ENCODE results near the gene KIAA1671. TPM values are rescaled to one million over a fixed set of nuclear protein-coding genes. Genes with fewer than 3 reads are reported as not detected.

The KIAA1671 gene
- total and polyA plus RNA-seq, 2 of the 13 experiments (the other 11 are each of a cell fraction or from before 2014, with no cell fraction given) = 13.5 to 13.6 TPM

DNA sequence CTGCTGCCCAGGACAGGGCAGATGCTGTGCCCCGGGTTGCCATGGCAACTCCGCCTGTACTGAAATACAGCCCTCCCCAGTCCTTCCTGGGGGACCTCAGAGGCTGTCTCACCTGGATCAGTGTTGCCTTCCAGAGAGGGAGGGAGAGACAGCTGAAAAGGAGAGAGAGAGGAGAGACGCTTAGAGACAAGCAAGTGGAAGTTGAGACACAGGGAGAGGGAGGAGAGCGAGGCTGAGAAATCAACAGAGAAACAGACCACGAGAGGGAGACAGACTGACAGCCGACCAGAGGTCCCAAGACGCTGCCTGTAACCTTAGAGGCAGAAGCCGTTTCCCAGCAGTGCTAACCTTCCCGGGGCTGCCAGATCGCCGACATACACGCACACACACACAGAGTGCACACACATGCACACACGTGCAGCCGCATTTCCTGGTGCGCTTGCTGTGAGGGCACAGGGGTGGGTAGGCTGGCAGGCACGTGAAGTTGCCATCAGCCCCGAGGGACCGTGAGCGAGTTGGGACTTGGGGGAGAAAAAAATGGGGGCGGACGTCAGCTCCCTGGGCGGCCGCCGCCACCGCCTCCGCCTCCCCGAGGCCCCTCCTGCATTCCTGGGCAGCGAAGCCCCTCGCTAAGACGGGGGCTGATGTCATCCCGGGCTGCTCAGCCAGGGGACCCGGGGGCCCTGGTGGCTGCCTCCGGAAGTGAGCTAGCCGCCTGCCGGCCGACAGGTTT lies 158.5 kb downstream of the KIAA1671 start (continued):
- TF ChIP-seq, protein P1, sequence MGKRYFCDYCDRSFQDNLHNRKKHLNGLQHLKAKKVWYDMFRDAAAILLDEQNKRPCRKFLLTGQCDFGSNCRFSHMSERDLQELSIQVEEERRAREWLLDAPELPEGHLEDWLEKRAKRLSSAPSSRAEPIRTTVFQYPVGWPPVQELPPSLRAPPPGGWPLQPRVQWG (CRISPR knock-in tag; IDR thresholded peaks at IDR 0.05; ENCODE audit: borderline replicate concordance, low read depth) = no peak
- peak; percentile 83; the same call in 1 of the 2 replicates for TF ChIP-seq NRL (CRISPR knock-in tag; IDR thresholded peaks at IDR 0.05; ENCODE audit: borderline replicate concordance)
- TF ChIP-seq, protein P2, sequence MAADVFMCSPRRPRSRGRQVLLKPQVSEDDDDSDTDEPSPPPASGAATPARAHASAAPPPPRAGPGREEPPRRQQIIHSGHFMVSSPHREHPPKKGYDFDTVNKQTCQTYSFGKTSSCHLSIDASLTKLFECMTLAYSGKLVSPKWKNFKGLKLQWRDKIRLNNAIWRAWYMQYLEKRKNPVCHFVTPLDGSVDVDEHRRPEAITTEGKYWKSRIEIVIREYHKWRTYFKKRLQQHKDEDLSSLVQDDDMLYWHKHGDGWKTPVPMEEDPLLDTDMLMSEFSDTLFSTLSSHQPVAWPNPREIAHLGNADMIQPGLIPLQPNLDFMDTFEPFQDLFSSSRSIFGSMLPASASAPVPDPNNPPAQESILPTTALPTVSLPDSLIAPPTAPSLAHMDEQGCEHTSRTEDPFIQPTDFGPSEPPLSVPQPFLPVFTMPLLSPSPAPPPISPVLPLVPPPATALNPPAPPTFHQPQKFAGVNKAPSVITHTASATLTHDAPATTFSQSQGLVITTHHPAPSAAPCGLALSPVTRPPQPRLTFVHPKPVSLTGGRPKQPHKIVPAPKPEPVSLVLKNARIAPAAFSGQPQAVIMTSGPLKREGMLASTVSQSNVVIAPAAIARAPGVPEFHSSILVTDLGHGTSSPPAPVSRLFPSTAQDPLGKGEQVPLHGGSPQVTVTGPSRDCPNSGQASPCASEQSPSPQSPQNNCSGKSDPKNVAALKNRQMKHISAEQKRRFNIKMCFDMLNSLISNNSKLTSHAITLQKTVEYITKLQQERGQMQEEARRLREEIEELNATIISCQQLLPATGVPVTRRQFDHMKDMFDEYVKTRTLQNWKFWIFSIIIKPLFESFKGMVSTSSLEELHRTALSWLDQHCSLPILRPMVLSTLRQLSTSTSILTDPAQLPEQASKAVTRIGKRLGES (CRISPR knock-in tag; IDR thresholded peaks at IDR 0.05; ENCODE audit: borderline replicate concordance) = no peak
- TF ChIP-seq ELF4 (CRISPR knock-in tag; IDR thresholded peaks at IDR 0.05; ENCODE audit: borderline replicate concordance) = no peak
- TF ChIP-seq, protein P3, sequence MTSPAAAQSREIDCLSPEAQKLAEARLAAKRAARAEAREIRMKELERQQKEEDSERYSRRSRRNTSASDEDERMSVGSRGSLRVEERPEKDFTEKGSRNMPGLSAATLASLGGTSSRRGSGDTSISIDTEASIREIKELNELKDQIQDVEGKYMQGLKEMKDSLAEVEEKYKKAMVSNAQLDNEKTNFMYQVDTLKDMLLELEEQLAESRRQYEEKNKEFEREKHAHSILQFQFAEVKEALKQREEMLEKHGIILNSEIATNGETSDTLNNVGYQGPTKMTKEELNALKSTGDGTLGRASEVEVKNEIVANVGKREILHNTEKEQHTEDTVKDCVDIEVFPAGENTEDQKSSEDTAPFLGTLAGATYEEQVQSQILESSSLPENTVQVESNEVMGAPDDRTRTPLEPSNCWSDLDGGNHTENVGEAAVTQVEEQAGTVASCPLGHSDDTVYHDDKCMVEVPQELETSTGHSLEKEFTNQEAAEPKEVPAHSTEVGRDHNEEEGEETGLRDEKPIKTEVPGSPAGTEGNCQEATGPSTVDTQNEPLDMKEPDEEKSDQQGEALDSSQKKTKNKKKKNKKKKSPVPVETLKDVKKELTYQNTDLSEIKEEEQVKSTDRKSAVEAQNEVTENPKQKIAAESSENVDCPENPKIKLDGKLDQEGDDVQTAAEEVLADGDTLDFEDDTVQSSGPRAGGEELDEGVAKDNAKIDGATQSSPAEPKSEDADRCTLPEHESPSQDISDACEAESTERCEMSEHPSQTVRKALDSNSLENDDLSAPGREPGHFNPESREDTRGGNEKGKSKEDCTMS (CRISPR knock-in tag; conservative IDR thresholded peaks at IDR 0.05) = no peak
- peak; percentile 74 for TF ChIP-seq BHLHE40 (IDR thresholded peaks at IDR 0.05; ENCODE audit: low read length)
- 0 out of 2 replicates have a peak, but pooled peaks have one; percentile 24 for TF ChIP-seq ZMAT3 (CRISPR knock-in tag; conservative IDR thresholded peaks at IDR 0.05)
- TF ChIP-seq, protein P4, sequence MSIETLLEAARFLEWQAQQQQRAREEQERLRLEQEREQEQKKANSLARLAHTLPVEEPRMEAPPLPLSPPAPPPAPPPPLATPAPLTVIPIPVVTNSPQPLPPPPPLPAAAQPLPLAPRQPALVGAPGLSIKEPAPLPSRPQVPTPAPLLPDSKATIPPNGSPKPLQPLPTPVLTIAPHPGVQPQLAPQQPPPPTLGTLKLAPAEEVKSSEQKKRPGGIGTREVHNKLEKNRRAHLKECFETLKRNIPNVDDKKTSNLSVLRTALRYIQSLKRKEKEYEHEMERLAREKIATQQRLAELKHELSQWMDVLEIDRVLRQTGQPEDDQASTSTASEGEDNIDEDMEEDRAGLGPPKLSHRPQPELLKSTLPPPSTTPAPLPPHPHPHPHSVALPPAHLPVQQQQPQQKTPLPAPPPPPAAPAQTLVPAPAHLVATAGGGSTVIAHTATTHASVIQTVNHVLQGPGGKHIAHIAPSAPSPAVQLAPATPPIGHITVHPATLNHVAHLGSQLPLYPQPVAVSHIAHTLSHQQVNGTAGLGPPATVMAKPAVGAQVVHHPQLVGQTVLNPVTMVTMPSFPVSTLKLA (IDR thresholded peaks at IDR 0.05) = 0 out of 2 replicates have a peak, but pooled peaks have one; percentile 36
- 0 out of 2 replicates have a peak, but pooled peaks have one; percentile 6 for TF ChIP-seq NR2F6 (IDR thresholded peaks at IDR 0.05)
- TF ChIP-seq NR2F6 (CRISPR knock-in tag; IDR thresholded peaks at IDR 0.05) = peak; percentile 7; the same call in 1 of the 2 replicates
- TF ChIP-seq ERF (CRISPR knock-in tag; IDR thresholded peaks at IDR 0.05) = no peak
- TF ChIP-seq, protein P5, sequence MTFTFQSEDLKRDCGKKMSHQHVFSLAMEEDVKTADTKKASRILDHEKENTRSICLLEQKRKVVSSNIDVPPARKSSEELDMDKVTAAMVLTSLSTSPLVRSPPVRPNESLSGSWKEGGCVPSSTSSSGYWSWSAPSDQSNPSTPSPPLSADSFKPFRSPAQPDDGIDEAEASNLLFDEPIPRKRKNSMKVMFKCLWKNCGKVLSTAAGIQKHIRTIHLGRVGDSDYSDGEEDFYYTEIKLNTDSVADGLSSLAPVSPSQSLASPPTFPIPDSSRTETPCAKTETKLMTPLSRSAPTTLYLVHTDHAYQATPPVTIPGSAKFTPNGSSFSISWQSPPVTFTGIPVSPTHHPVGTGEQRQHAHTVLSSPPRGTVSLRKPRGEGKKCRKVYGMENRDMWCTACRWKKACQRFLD (CRISPR knock-in tag; IDR thresholded peaks at IDR 0.05; ENCODE audit: borderline replicate concordance) = no peak
- TF ChIP-seq, protein P6, sequence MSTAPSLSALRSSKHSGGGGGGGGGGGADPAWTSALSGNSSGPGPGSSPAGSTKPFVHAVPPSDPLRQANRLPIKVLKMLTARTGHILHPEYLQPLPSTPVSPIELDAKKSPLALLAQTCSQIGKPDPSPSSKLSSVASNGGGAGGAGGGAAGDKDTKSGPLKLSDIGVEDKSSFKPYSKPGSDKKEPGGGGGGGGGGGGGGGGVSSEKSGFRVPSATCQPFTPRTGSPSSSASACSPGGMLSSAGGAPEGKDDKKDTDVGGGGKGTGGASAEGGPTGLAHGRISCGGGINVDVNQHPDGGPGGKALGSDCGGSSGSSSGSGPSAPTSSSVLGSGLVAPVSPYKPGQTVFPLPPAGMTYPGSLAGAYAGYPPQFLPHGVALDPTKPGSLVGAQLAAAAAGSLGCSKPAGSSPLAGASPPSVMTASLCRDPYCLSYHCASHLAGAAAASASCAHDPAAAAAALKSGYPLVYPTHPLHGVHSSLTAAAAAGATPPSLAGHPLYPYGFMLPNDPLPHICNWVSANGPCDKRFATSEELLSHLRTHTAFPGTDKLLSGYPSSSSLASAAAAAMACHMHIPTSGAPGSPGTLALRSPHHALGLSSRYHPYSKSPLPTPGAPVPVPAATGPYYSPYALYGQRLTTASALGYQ (CRISPR knock-in tag; IDR thresholded peaks at IDR 0.05) = no peak
- TF ChIP-seq NR1H2 (CRISPR knock-in tag; IDR thresholded peaks at IDR 0.05; ENCODE audit: borderline replicate concordance, low read depth) = 0 out of 2 replicates have a peak, but pooled peaks have one; percentile 53
- peak; percentile 71; the same call in 1 of the 2 replicates for TF ChIP-seq EED (CRISPR knock-in tag; IDR thresholded peaks at IDR 0.05)
- TF ChIP-seq HDAC2 (CRISPR knock-in tag; IDR thresholded peaks at IDR 0.05) = peak; percentile 28; the same call in 1 of the 2 replicates
- peak; percentile 51 for TF ChIP-seq ZNF709 (CRISPR knock-in tag; IDR thresholded peaks at IDR 0.05)
